Dedifferentiated amniotic fluid mesenchymal stem cell (primary cell): Measurements from ENCODE around the gene KLK8.

Experiments
- DNase-seq: peaks from one replicate; pipeline ENCODE4 v3.0.0-alpha.2; 2016; ENCODE audit errors: extremely low spot score

The KLK8 gene

GRCh38 chr19:51001515-51001914, at the start of gene KLK8:
Gene KLK8, minus strand, starts transcription at chr19:51001604. Its CDS starts 437 bp downstream, at chr19:51001167.
- no peak for DNase-seq

- no peak for DNase-seq
Observed at GRCh38 chr19:51047031-51047335, 45.6 kb upstream of the KLK8 start.

- DNase-seq, result no peak
Observed at GRCh38 chr19:51044327-51044726, 42.9 kb upstream of the KLK8 start.

- DNase-seq, result no peak
Observed at GRCh38 chr19:51043497-51043896, 42.1 kb upstream of the KLK8 start.

GRCh38 chr19:51040151-51040550, 38.7 kb upstream of the KLK8 start:
- DNase-seq, result no peak

GRCh38 chr19:51036519-51036918, 35.1 kb upstream of the KLK8 start:
- no peak for DNase-seq

GRCh38 chr19:51034704-51035103, 33.3 kb upstream of the KLK8 start, which contains the start of gene KLK12:
Gene KLK12, minus strand, starts transcription at chr19:51035002. Its CDS starts 381 bp downstream, at chr19:51034621.
- no peak for DNase-seq

GRCh38 chr19:51031880-51032225, 30.4 kb upstream of the KLK8 start:
- no peak for DNase-seq

GRCh38 chr19:51031220-51031879, 29.9 kb upstream of the KLK8 start:
- DNase-seq, result no peak

- no peak for DNase-seq
Observed at GRCh38 chr19:51030631-51031030, 29.2 kb upstream of the KLK8 start.

- no peak for DNase-seq
Observed at GRCh38 chr19:51029718-51030117, 28.3 kb upstream of the KLK8 start.

GRCh38 chr19:51027873-51028272, 26.5 kb upstream of the KLK8 start:
- DNase-seq, result no peak

GRCh38 chr19:51027126-51027806, 25.9 kb upstream of the KLK8 start:
- DNase-seq, result no peak

- no peak for DNase-seq
Observed at GRCh38 chr19:51026554-51026831, 25.1 kb upstream of the KLK8 start, which contains the start of gene KLK11. Gene KLK11, minus strand, starts transcription at chr19:51026616. Its CDS starts 985 bp downstream, at chr19:51025631.

GRCh38 chr19:51025809-51026553, 24.6 kb upstream of the KLK8 start:
- DNase-seq, result no peak

GRCh38 chr19:51025401-51025800, 24.0 kb upstream of the KLK8 start:
- DNase-seq, result no peak

GRCh38 chr19:51024924-51025323, 23.5 kb upstream of the KLK8 start:
- DNase-seq, result no peak

GRCh38 chr19:51023946-51024345, 22.5 kb upstream of the KLK8 start:
- DNase-seq, result no peak

GRCh38 chr19:51022526-51022925, 21.1 kb upstream of the KLK8 start:
- DNase-seq, result no peak

- no peak for DNase-seq
Observed at GRCh38 chr19:51020988-51021651, 19.7 kb upstream of the KLK8 start.

- DNase-seq, result no peak
Observed at GRCh38 chr19:51019544-51019925, 18.1 kb upstream of the KLK8 start, which contains the start of gene KLK10. Gene KLK10, minus strand, starts transcription at chr19:51019709. Its CDS starts 579 bp downstream, at chr19:51019130.

GRCh38 chr19:51018745-51019543, 17.5 kb upstream of the KLK8 start:
- DNase-seq, result no peak
